ENCODE data around the gene SLC38A7. TPM values are rescaled to one million over a fixed set of nuclear protein-coding genes. Genes with fewer than 3 reads are reported as not detected.

SLC38A7 gene
- total RNA-seq, 1 experiment from 2014 or later, result 9.8 TPM

- ChIA-PET CTCF (no interaction called here), POLR2A (no interaction called here), RAD21 (ENCODE audit: low non-redundant PET in 1 of 2, low total read pairs in 2 of 2, uncharacterized antibody in 2 of 2, unreplicated experiment in 2 of 2) (no interaction called here)
- Histone ChIP-seq H3K27me3 (ENCODE audit: insufficient read depth, low read length) (no peaks in the 10 kb centered on the region), H3K9ac (ENCODE audit: low read length) (no peak overlapping the region), H4K20me1 (ENCODE audit: insufficient read depth) (no peaks in the 10 kb centered on the region), H3K79me2 (ENCODE audit: insufficient read depth, low read length) (no peaks in the 10 kb centered on the region), H3K4me1 (ENCODE audit: control insufficient read depth in 1 of 2, insufficient read depth in 2 of 2, low read length in 2 of 2) (peaks cover 0 to 4% of the 10 kb centered on the region in 2 experiments; a peak in 1 of 4 replicates), H3K9me3 (ENCODE audit: control insufficient read depth in 1 of 2, insufficient read depth in 1 of 2, low read depth in 1 of 2, low read length in 2 of 2) (no peaks in the 10 kb centered on the region), H3K4me3 (replicated peaks in 1 of 2; ENCODE audit: low read depth in 1 of 2, low read length in 2 of 2) (no peak overlapping the region), H2AFZ (ENCODE audit: low read depth, low read length, poor library complexity, severe bottlenecking) (no peak overlapping the region), H3K9me2 (ENCODE audit: insufficient read depth) (no peaks in the 10 kb centered on the region), H3K36me3 (ENCODE audit: control insufficient read depth in 1 of 2, insufficient read depth in 2 of 2, low read length in 2 of 2) (no peaks in the 10 kb centered on the region), H3K4me2 (ENCODE audit: low read length) (no peak overlapping the region), H3K27ac (ENCODE audit: low read depth, low read length) (no peak overlapping the region)
- intact Hi-C loops (cut with micrococcal nuclease), result no loop called here
- no TSS peak for BruUV-seq (replicated peaks)
- no peak for DNase-seq (ENCODE audit: low read depth, low spot score)
- no peak for ATAC-seq
- TF ChIP-seq CEBPB (IDR thresholded peaks at IDR 0.05; ENCODE audit: low read depth) (no peak), ELF1 (IDR thresholded peaks at IDR 0.05; ENCODE audit: borderline replicate concordance, low read depth) (no peak), FOSL1 (IDR thresholded peaks at IDR 0.05; ENCODE audit: low read depth) (no peak), REST (IDR thresholded peaks at IDR 0.05; ENCODE audit: low read depth) (no peak), CTCF (IDR thresholded peaks at IDR 0.05 in 2 of 3, conservative IDR thresholded peaks at IDR 0.05 in 1 of 3; ENCODE audit: borderline replicate concordance in 1 of 3, insufficient read depth in 1 of 3, low read depth in 2 of 3, low read length in 2 of 3) (no peak), ZFX (IDR thresholded peaks at IDR 0.05) (no peak), EZH2phosphoT487 (IDR thresholded peaks at IDR 0.05; ENCODE audit: borderline replicate concordance) (no peak), SP1 (IDR thresholded peaks at IDR 0.05; ENCODE audit: low read depth) (no peak), SIN3A (IDR thresholded peaks at IDR 0.05; ENCODE audit: low read depth) (no peak), SRF (IDR thresholded peaks at IDR 0.05; ENCODE audit: low read depth) (no peak), YY1 (IDR thresholded peaks at IDR 0.05; ENCODE audit: extremely low read depth, insufficient replicate concordance, low read depth, low read length) (no peak)
These were observed 19.4 kb downstream of the SLC38A7 start for GRCh38 chr16:58665200-58665599.
